Astrocyte (in vitro differentiated cells and primary cell): ENCODE data around the gene CRY2. TPM values are rescaled to one million over a fixed set of nuclear protein-coding genes. Genes with fewer than 3 reads are reported as not detected.

Experiments used
- DNase-seq: peaks from one replicate; pipeline ENCODE4 v3.0.0-alpha.2; 2010; ENCODE audit warnings: low read depth
- FAIRE-seq: peaks from 2 replicates; lab custom pipeline; 2011; peaks lifted over from hg19 to GRCh38; lab: Jason Lieb, UNC
- H2AFZ ChIP-seq: 2 replicates; pipeline ENCODE4 v1.6.0; 2012; ENCODE audit warnings: low read depth, low read length, inconsistent platforms
- H3K27ac ChIP-seq: 2 replicates; pipeline ENCODE4 v1.5.1; 2011; ENCODE audit warnings: low read depth, low read length, inconsistent platforms
- H3K27me3 ChIP-seq: 2 replicates; pipeline ENCODE4 v1.6.0; 2011; ENCODE audit warnings: low read length, inconsistent platforms; ENCODE audit not compliant: insufficient read depth
- H3K36me3 ChIP-seq: 2 replicates; pipeline ENCODE4 v1.5.1; 2011; ENCODE audit warnings: low read length, inconsistent platforms; ENCODE audit not compliant: insufficient read depth
- H3K4me1 ChIP-seq: 2 replicates; pipeline ENCODE4 v1.5.1; 2011; ENCODE audit warnings: low read length, inconsistent platforms; ENCODE audit not compliant: insufficient read depth
- H3K4me2 ChIP-seq: 2 replicates; pipeline ENCODE4 v1.6.0; 2012; ENCODE audit warnings: low read length, inconsistent platforms
- H3K4me3 ChIP-seq: 2 replicates; pipeline ENCODE4 v1.5.1; 2011; ENCODE audit warnings: low read depth, mild to moderate bottlenecking, low read length, inconsistent platforms; ENCODE audit not compliant: insufficient read depth
- H3K79me2 ChIP-seq: 2 replicates; pipeline ENCODE4 v1.6.0; 2012; ENCODE audit warnings: mild to moderate bottlenecking, low read length, inconsistent platforms; ENCODE audit not compliant: insufficient read depth
- H3K9ac ChIP-seq: 2 replicates; pipeline ENCODE4 v1.6.0; 2012; ENCODE audit warnings: mild to moderate bottlenecking, low read length, inconsistent platforms
- H3K9me3 ChIP-seq: 2 replicates; pipeline ENCODE4 v1.5.1; 2012; ENCODE audit warnings: low read depth, mild to moderate bottlenecking, low read length, inconsistent platforms; ENCODE audit not compliant: insufficient read depth
- H4K20me1 ChIP-seq: 2 replicates; pipeline ENCODE4 v1.6.0; 2012; ENCODE audit warnings: low read length, inconsistent platforms; ENCODE audit not compliant: insufficient read depth
- H3K27ac Mint-ChIP-seq: one replicate; pipeline ENCODE4 v1.8.0; 2021; ENCODE audit warnings: mild to moderate bottlenecking, mixed read lengths; ENCODE audit not compliant: unreplicated experiment
- H3K27me3 Mint-ChIP-seq: one replicate; pipeline ENCODE4 v1.8.0; 2021; ENCODE audit warnings: low read depth, mixed read lengths; ENCODE audit not compliant: unreplicated experiment
- H3K36me3 Mint-ChIP-seq: one replicate; pipeline ENCODE4 v1.8.0; 2021; ENCODE audit warnings: low read depth, mixed read lengths; ENCODE audit not compliant: unreplicated experiment
- H3K4me1 Mint-ChIP-seq: one replicate; pipeline ENCODE4 v1.8.0; 2021; ENCODE audit warnings: low read depth, mixed read lengths; ENCODE audit not compliant: unreplicated experiment
- H3K4me3 Mint-ChIP-seq: one replicate; pipeline ENCODE4 v1.8.0; 2021; ENCODE audit warnings: mild to moderate bottlenecking, moderate library complexity, mixed read lengths; ENCODE audit not compliant: unreplicated experiment
- H3K9me3 Mint-ChIP-seq: one replicate; pipeline ENCODE4 v1.8.0; 2021; ENCODE audit warnings: mild to moderate bottlenecking, mixed read lengths; ENCODE audit not compliant: unreplicated experiment
- CTCF ChIP-seq: IDR thresholded peaks from 2 replicates; pipeline ENCODE4 v1.5.1; 2011; ENCODE audit warnings: low read depth, mild to moderate bottlenecking, inconsistent platforms, low read length, moderate library complexity; ENCODE audit not compliant: insufficient read depth
- EZH2 ChIP-seq: IDR thresholded peaks from 2 replicates; pipeline ENCODE4 v1.6.1; 2012; ENCODE audit warnings: mild to moderate bottlenecking, low read length, inconsistent platforms; ENCODE audit not compliant: insufficient read depth
- total RNA-seq: library from RNA; stranded (reverse); gene quantifications from 2 replicates; pipeline ENCODE4 v1.2.1, GENCODE V29; 2021

CRY2 gene
- total RNA-seq, 1 donor from 2014 or later: 16.9 TPM

GRCh38 chr11:45812581-45813548 lies 34.4 kb upstream of the CRY2 start:
- no peak overlapping the region for H3K9ac ChIP-seq
- DNase-seq (no peak), FAIRE-seq (no peak)
- H2AFZ ChIP-seq: no peak overlapping the region
- H3K27ac ChIP-seq: no peak overlapping the region
- peaks cover 9% of the 10 kb centered on the region for H3K4me1 ChIP-seq
- H3K4me1 Mint-ChIP-seq: peaks cover 13% of the 10 kb centered on the region
- no peak for TF ChIP-seq CTCF
- TF ChIP-seq EZH2: no peak
- no peaks in the 10 kb centered on the region for H3K9me3 ChIP-seq
- no peaks in the 10 kb centered on the region for H3K27me3 ChIP-seq
- no peaks in the 10 kb centered on the region for H3K27me3 Mint-ChIP-seq
- no peak overlapping the region for H3K4me3 Mint-ChIP-seq
- H3K4me3 ChIP-seq: no peak overlapping the region
- H4K20me1 ChIP-seq: peaks cover 52% of the 10 kb centered on the region
- no peak overlapping the region for H3K4me2 ChIP-seq
- no peaks in the 10 kb centered on the region for H3K9me3 Mint-ChIP-seq
- H3K36me3 Mint-ChIP-seq: peaks cover 10% of the 10 kb centered on the region
- peaks cover 13% of the 10 kb centered on the region for H3K36me3 ChIP-seq
- no peak overlapping the region for H3K27ac Mint-ChIP-seq
- peaks cover 22% of the 10 kb centered on the region for H3K79me2 ChIP-seq

- Histone ChIP-seq H3K9me3 (no peaks in the 10 kb centered on the region), H3K4me1 (no peaks in the 10 kb centered on the region), H3K36me3 (peaks cover 5% of the 10 kb centered on the region), H3K27ac (no peak overlapping the region), H3K27me3 (no peaks in the 10 kb centered on the region), H3K9ac (no peak overlapping the region), H2AFZ (no peak overlapping the region), H3K4me3 (no peak overlapping the region), H3K4me2 (no peak overlapping the region), H4K20me1 (peaks cover 23% of the 10 kb centered on the region), H3K79me2 (no peaks in the 10 kb centered on the region)
- DNase-seq: no peak
- TF ChIP-seq CTCF (no peak), EZH2 (no peak)
- H3K36me3 Mint-ChIP-seq: no peaks in the 10 kb centered on the region
- H3K27ac Mint-ChIP-seq: no peak overlapping the region
- peaks cover 3% of the 10 kb centered on the region for H3K4me1 Mint-ChIP-seq
- H3K9me3 Mint-ChIP-seq: no peaks in the 10 kb centered on the region
- no peak overlapping the region for H3K4me3 Mint-ChIP-seq
- no peaks in the 10 kb centered on the region for H3K27me3 Mint-ChIP-seq
- no peak for FAIRE-seq
These were observed 31.5 kb upstream of the CRY2 start for GRCh38 chr11:45815747-45816146.

- DNase-seq (no peak), FAIRE-seq (no peak)
- H3K27ac Mint-ChIP-seq: no peak overlapping the region
- no peaks in the 10 kb centered on the region for H3K27me3 Mint-ChIP-seq
- Histone ChIP-seq H3K79me2 (no peaks in the 10 kb centered on the region), H3K9ac (no peak overlapping the region), H3K27me3 (no peaks in the 10 kb centered on the region), H4K20me1 (peaks cover 15% of the 10 kb centered on the region), H3K4me2 (no peak overlapping the region), H3K4me3 (no peak overlapping the region), H3K27ac (no peak overlapping the region), H3K4me1 (no peaks in the 10 kb centered on the region), H2AFZ (no peak overlapping the region), H3K36me3 (peaks cover 5% of the 10 kb centered on the region), H3K9me3 (no peaks in the 10 kb centered on the region)
- no peaks in the 10 kb centered on the region for H3K9me3 Mint-ChIP-seq
- H3K4me3 Mint-ChIP-seq: no peak overlapping the region
- peaks cover 3% of the 10 kb centered on the region for H3K4me1 Mint-ChIP-seq
- TF ChIP-seq EZH2 (no peak), CTCF (no peak)
- H3K36me3 Mint-ChIP-seq: no peaks in the 10 kb centered on the region
These were observed 30.7 kb upstream of the CRY2 start for GRCh38 chr11:45816614-45817013.
